A549 (cell line): ENCODE data around the gene TRIM10.

ENCODE experiments used
- BHLHE40 ChIP-seq: IDR thresholded peaks from 2 replicates; pipeline ENCODE4 v1.6.1; 2012; ENCODE audit warnings: low read depth, low read length, inconsistent platforms
- CEBPB ChIP-seq, 2 experiments: fragments of >200 bp in 1 of 2; sonication (Bioruptor Twin) in 1 of 2; formaldehyde crosslinking in 1 of 2; IDR thresholded peaks; 2 replicates each; pipeline ENCODE4 v1.6.1; 2012 to 2016
- ESRRA ChIP-seq: fragments of 150-350 bp; IDR thresholded peaks from 2 replicates; pipeline ENCODE4 v1.6.1; 2014; ENCODE audit warnings: mild to moderate bottlenecking, low read length, borderline replicate concordance
- MYC ChIP-seq: IDR thresholded peaks from 2 replicates; pipeline ENCODE4 v1.6.1; 2012; ENCODE audit warnings: mild to moderate bottlenecking, inconsistent platforms, low read length, improper control_type of control experiment, borderline replicate concordance
- POLR2A ChIP-seq: IDR thresholded peaks from 2 replicates; pipeline ENCODE4 v1.6.1; 2012; ENCODE audit warnings: mild to moderate bottlenecking, low read length
- POLR2AphosphoS2 ChIP-seq: conservative IDR thresholded peaks from 2 replicates; pipeline ENCODE4 v1.6.1; 2012; ENCODE audit warnings: low read length, improper control_type of control experiment, inconsistent platforms
- RAD21 ChIP-seq, 2 experiments: fragments of >200 bp in 1 of 2; sonication (Bioruptor Twin) in 1 of 2; formaldehyde crosslinking in 1 of 2; IDR thresholded peaks in 1 of 2; conservative IDR thresholded peaks in 1 of 2; 2 replicates in 1 of 2; 3 replicates in 1 of 2; pipeline ENCODE4 v1.6.1; 2012 to 2018; ENCODE audit warnings: inconsistent platforms in 1 of 2
- TF ChIP-seq, protein P1 (sequence below): fragments of >200 bp; sonication (Bioruptor Twin); formaldehyde crosslinking; IDR thresholded peaks from 3 replicates; pipeline ENCODE4 v1.5.1; 2016

DNA sequence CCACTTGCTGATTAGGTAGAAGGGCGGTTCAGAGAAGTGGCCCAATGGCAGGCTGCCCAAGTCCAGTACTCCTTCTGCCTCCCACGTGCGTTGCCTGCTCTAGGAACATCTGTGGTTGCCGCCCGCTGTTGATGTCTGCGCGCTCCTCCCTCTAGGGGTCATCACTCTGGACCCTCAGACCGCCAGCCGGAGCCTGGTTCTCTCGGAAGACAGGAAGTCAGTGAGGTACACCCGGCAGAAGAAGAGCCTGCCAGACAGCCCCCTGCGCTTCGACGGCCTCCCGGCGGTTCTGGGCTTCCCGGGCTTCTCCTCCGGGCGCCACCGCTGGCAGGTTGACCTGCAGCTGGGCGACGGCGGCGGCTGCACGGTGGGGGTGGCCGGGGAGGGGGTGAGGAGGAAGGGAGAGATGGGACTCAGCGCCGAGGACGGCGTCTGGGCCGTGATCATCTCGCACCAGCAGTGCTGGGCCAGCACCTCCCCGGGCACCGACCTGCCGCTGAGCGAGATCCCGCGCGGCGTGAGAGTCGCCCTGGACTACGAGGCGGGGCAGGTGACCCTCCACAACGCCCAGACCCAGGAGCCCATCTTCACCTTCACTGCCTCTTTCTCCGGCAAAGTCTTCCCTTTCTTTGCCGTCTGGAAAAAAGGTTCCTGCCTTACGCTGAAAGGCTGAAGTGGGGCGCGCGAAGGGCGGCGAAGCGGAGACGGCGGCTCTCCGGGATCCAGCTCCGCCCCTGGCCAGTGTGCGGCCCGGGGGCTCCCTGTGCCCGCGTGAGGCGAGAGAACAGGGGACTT, 10.9 kb upstream of the TRIM10 start:
- TF ChIP-seq POLR2AphosphoS2 (no peak), BHLHE40 (no peak), ESRRA (no peak), POLR2A (no peak), RAD21 (conservative IDR thresholded peaks at IDR 0.05 in 1 of 2, IDR thresholded peaks at IDR 0.05 in 1 of 2) (no peak), CEBPB (IDR thresholded peaks at IDR 0.05) (no peak), MYC (no peak)
- TF ChIP-seq, protein P1, sequence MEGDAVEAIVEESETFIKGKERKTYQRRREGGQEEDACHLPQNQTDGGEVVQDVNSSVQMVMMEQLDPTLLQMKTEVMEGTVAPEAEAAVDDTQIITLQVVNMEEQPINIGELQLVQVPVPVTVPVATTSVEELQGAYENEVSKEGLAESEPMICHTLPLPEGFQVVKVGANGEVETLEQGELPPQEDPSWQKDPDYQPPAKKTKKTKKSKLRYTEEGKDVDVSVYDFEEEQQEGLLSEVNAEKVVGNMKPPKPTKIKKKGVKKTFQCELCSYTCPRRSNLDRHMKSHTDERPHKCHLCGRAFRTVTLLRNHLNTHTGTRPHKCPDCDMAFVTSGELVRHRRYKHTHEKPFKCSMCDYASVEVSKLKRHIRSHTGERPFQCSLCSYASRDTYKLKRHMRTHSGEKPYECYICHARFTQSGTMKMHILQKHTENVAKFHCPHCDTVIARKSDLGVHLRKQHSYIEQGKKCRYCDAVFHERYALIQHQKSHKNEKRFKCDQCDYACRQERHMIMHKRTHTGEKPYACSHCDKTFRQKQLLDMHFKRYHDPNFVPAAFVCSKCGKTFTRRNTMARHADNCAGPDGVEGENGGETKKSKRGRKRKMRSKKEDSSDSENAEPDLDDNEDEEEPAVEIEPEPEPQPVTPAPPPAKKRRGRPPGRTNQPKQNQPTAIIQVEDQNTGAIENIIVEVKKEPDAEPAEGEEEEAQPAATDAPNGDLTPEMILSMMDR: no peak
